MCF 10A (cell line): ENCODE results near the gene ENKUR. TPM values are rescaled to one million over a fixed set of nuclear protein-coding genes. Genes with fewer than 3 reads are reported as not detected.

Source experiments
- BruUV-seq: library from RNA; stranded (reverse); fragments of 400-500 nt; replicated peaks from 2 replicates; lab custom pipeline; 2021; lab: Mats Ljungman, UMichigan
- CTCF ChIA-PET: fragments of 300-600 bp; sonication (Branson Sonifier 250); formaldehyde crosslinking; extraction: SDS; loops from one replicate; lab custom pipeline; 2021; ENCODE audit warnings: antibody characterized with exemption, inconsistent platforms; lab: Yijun Ruan, JAX
- POLR2A ChIA-PET: fragments of 300-600, 350-650 bp; sonication (Branson Sonifier 250); formaldehyde crosslinking; extraction: SDS; loops from one replicate; lab custom pipeline; 2020; ENCODE audit warnings: antibody characterized with exemption, inconsistent platforms; lab: Yijun Ruan, JAX
- DNase-seq: peaks from one replicate; pipeline ENCODE4 v3.0.0-alpha.2; 2018; ENCODE audit not compliant: unreplicated experiment
- H3K27ac Mint-ChIP-seq: one replicate; pipeline ENCODE4 v1.8.0; 2022; ENCODE audit warnings: mild to moderate bottlenecking, low read depth, mixed read lengths; ENCODE audit not compliant: unreplicated experiment
- H3K27me3 Mint-ChIP-seq: one replicate; pipeline ENCODE4 v1.8.0; 2022; ENCODE audit warnings: mixed read lengths; ENCODE audit not compliant: insufficient read depth, unreplicated experiment
- H3K36me3 Mint-ChIP-seq: one replicate; pipeline ENCODE4 v1.8.0; 2022; ENCODE audit warnings: mild to moderate bottlenecking, moderate library complexity, mixed read lengths; ENCODE audit not compliant: insufficient read depth, unreplicated experiment
- H3K4me1 Mint-ChIP-seq: one replicate; pipeline ENCODE4 v1.8.0; 2022; ENCODE audit warnings: mixed read lengths; ENCODE audit not compliant: insufficient read depth, unreplicated experiment
- H3K4me3 Mint-ChIP-seq: one replicate; pipeline ENCODE4 v1.8.0; 2022; ENCODE audit warnings: mild to moderate bottlenecking, moderate library complexity, mixed read lengths; ENCODE audit not compliant: unreplicated experiment
- H3K9me3 Mint-ChIP-seq: one replicate; pipeline ENCODE4 v1.8.0; 2022; ENCODE audit warnings: mixed read lengths; ENCODE audit not compliant: unreplicated experiment
- intact Hi-C: fragments of 100-400 bp; cut with micrococcal nuclease; formaldehyde crosslinking; loops from 2 replicates; pipeline ENCODE4 v1.14.1; 2022
- total RNA-seq: library from RNA; stranded (reverse); gene quantifications from 2 replicates; pipeline ENCODE4 v1.2.3, GENCODE V29; 2022
- TF ChIP-seq, protein P1 (sequence below): fragments of 200-600 bp; IDR thresholded peaks from one replicate; pipeline ENCODE4 v1.8.0; 2022; ENCODE audit warnings: antibody characterized with exemption, mild to moderate bottlenecking; ENCODE audit not compliant: unreplicated experiment

ENKUR gene
- total RNA-seq, 1 experiment from 2014 or later, result 0.33 TPM

DNA sequence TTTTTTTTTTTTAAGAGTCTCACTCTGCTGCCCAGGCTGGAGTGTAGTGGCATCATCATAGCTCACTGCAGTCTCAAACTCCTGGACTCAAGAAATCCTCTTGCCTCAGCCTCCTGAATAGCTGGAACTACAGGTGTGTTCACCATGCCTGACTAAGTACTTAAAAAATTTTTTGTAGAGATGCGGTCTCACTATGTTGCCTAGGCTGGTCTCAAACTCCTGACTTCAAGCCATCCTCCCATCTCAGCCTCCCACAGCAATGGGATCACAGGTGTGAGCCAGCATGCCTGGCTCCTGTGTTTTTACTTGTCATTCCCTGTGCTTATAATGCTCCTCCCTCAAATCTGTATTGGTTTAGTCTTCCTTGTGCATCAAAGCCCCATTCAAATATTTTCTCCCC is 47.2 kb upstream of the ENKUR start:
- DNase-seq, result no peak
- no peaks in the 10 kb centered on the region for H3K27me3 Mint-ChIP-seq
- POLR2A ChIA-PET, result interaction anchor here (0.7 to 0.9 kb wide), 2 partner anchors 18 to 237 kb away, joined by 3 to 4 read pairs; no protein-coding TSS in a partner anchor
- peaks cover 4% of the 10 kb centered on the region for H3K36me3 Mint-ChIP-seq
- no peak overlapping the region for H3K4me3 Mint-ChIP-seq
- TF ChIP-seq, protein P1, sequence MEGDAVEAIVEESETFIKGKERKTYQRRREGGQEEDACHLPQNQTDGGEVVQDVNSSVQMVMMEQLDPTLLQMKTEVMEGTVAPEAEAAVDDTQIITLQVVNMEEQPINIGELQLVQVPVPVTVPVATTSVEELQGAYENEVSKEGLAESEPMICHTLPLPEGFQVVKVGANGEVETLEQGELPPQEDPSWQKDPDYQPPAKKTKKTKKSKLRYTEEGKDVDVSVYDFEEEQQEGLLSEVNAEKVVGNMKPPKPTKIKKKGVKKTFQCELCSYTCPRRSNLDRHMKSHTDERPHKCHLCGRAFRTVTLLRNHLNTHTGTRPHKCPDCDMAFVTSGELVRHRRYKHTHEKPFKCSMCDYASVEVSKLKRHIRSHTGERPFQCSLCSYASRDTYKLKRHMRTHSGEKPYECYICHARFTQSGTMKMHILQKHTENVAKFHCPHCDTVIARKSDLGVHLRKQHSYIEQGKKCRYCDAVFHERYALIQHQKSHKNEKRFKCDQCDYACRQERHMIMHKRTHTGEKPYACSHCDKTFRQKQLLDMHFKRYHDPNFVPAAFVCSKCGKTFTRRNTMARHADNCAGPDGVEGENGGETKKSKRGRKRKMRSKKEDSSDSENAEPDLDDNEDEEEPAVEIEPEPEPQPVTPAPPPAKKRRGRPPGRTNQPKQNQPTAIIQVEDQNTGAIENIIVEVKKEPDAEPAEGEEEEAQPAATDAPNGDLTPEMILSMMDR, result no peak
- CTCF ChIA-PET, result interaction anchor here (0.6 to 11.9 kb wide), 5 partner anchors 18 to 445 kb away, joined by 3 to 111 read pairs (median 3); no protein-coding TSS in a partner anchor
- H3K9me3 Mint-ChIP-seq, result no peaks in the 10 kb centered on the region
- BruUV-seq, result no TSS peak
- peaks cover 50% of the 10 kb centered on the region for H3K4me1 Mint-ChIP-seq
- intact Hi-C loops, result loop anchor here (5.0 kb wide), 1 partner anchor 341 kb away; the partner anchor contains the start of gene ARHGAP21
- peak overlapping the region; percentile 100 for H3K27ac Mint-ChIP-seq

DNA sequence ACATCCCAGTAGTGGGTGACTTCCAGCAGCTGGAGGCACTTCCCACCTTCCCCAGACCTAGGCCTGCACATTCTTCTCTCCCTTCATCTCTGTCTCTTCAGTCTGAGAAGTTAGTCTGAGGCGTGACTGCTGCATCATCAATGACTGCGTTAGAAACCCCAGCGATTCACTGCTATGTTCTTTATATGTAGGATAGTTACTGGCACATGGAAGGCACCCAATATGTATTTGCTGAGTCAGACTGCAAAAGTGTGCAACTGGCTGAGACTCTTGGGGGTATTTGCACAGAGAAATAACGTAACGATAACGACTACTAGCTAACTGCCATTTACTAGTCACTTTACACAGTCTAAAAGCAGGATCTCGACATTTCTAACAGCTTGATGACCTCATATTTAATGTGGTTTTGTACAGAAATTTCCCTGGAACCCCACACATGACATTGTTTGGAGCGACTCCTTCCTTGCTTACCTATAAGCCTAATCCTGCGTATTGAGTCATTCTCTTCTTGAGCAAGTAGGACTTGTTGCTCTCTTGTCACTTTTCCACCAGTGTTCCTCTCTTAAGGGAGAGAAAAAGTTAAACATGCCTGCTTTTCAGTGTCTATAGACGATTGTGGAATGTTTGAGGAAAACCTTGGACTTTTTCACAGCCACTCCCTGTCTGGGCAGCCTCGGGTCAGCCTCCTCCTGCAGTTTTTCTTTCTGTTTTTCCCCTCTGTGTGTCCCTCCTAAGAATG is 45.9 kb upstream of the ENKUR start:
- ChIA-PET POLR2A (interaction anchor here (0.6 to 2.5 kb wide), 13 partner anchors 8 to 711 kb away, joined by 3 to 15 read pairs (median 3); partner anchors contain the start of genes ENKUR and THNSL1), CTCF (interaction anchor here (0.6 to 11.9 kb wide), 3 partner anchors 19 to 1546 kb away, joined by 3 to 111 read pairs (median 3); no protein-coding TSS in a partner anchor)
- DNase-seq, result peak; percentile 66
- Mint-ChIP-seq H3K4me3 (peak overlapping the region; percentile 77), H3K36me3 (no peaks in the 10 kb centered on the region), H3K27me3 (no peaks in the 10 kb centered on the region), H3K4me1 (peaks cover 43% of the 10 kb centered on the region), H3K9me3 (no peaks in the 10 kb centered on the region), H3K27ac (peak overlapping the region; percentile 100)
- intact Hi-C loops, result loop anchor here (1.0 to 5.0 kb wide), 2 partner anchors 45 to 340 kb away; partner anchors contain the start of gene ARHGAP21
- BruUV-seq, result no TSS peak
- TF ChIP-seq, protein P1, result no peak

DNA sequence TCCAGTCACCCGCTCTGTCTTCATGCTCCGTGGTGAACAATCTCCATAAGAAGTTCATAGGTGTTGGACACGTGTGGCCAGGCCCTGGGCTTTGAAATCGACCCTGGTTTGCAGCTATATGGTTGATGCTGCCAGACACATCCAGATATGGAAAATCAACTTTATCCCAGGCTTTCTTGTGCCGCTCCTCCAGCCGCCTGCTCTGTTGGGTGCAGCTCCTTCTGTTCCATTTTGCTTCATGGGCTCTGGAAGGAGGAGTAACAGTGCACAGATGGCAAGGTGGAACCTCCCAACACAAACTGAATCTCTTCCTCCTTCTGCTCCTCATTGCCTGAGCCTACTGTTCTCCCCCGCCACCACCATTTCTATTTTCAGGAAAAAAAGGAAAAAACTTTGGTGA is 45.2 kb upstream of the ENKUR start:
- Mint-ChIP-seq H3K36me3 (no peaks in the 10 kb centered on the region), H3K4me3 (peak overlapping the region; percentile 77), H3K4me1 (peaks cover 43% of the 10 kb centered on the region), H3K27ac (peak overlapping the region; percentile 100), H3K9me3 (no peaks in the 10 kb centered on the region), H3K27me3 (no peaks in the 10 kb centered on the region)
- POLR2A ChIA-PET, result interaction anchor here (0.6 to 2.5 kb wide), 9 partner anchors 8 to 711 kb away, joined by 3 to 15 read pairs (median 3); partner anchors contain the start of genes ENKUR and THNSL1
- no TSS peak for BruUV-seq
- intact Hi-C loops, result loop anchor here (5.0 kb wide), 1 partner anchor 339 kb away; the partner anchor contains the start of gene ARHGAP21
- DNase-seq, result no peak
- CTCF ChIA-PET, result interaction anchor here (0.5 to 1.2 kb wide), 6 partner anchors 13 to 1623 kb away, joined by 3 to 4 read pairs (median 3); no protein-coding TSS in a partner anchor
- TF ChIP-seq, protein P1, result no peak

DNA sequence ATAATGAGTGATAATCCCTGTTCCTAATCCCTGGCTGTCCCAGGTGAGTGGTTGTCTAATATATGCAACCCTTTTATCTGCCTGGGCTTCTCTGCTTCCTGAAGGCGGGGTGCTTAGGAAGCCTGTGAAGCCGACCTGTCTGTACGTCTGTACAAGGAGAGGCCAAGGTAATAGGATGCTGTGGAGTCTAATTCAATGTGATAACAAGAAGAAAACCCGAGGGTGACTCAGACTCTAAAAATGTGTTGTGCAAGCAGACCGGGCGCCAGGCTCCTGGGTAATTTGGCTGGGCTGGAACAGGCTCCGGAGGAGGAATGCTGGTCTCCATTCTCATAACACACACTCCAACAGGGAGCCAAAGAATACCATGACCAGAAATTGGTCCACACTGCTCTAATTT is 44.0 kb upstream of the ENKUR start:
- BruUV-seq, result no TSS peak
- DNase-seq, result peak; percentile 94
- POLR2A ChIA-PET, result interaction anchor here (0.6 to 2.5 kb wide), 4 partner anchors 8 to 180 kb away, joined by 3 to 15 read pairs (median 4); partner anchors contain the start of genes ENKUR and THNSL1
- no peaks in the 10 kb centered on the region for H3K9me3 Mint-ChIP-seq
- intact Hi-C loops, result loop anchor here (5.0 kb wide), 1 partner anchor 338 kb away; the partner anchor contains the start of gene ARHGAP21
- CTCF ChIA-PET, result interaction anchor here (0.7 to 1.8 kb wide), 5 partner anchors 20 to 444 kb away, joined by 3 to 8 read pairs (median 5); no protein-coding TSS in a partner anchor
- TF ChIP-seq, protein P1, result no peak
- peak overlapping the region; percentile 53 for H3K4me3 Mint-ChIP-seq
- H3K27ac Mint-ChIP-seq, result peak overlapping the region; percentile 78
- H3K36me3 Mint-ChIP-seq, result no peaks in the 10 kb centered on the region
- H3K4me1 Mint-ChIP-seq, result peaks cover 35% of the 10 kb centered on the region
- no peaks in the 10 kb centered on the region for H3K27me3 Mint-ChIP-seq
